Measurements from ENCODE around the gene DAW1.
"Not testable (repeated sequence)": the region's sequence is repeated elsewhere in the genome, so short reads cannot be mapped to it uniquely, and the experiment has no call there.

DAW1 gene

DNA sequence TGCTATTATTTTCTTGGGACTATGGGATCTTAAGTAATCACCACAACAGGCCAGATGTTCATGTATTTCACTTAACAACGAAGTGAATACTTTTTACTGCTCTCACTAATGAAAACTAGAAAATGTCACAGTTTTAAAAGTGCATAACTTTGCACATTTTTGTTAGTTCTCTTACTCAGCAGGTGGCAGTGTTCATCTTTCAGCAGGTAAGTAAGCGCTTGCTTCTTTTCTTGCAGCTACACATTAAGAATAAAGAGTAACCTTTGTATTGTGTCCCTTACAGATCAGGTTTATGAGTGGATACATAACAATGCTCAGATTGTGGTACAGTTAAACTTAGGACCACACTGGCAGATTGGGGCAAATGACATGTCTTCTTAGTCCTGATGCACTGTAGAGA is 61.0 kb downstream of the DAW1 start:
- H3K4me3 Mint-ChIP-seq: no peak overlapping the region
- no peaks in the 10 kb centered on the region for H3K36me3 Mint-ChIP-seq (ENCODE audit: low read depth)
- TF ChIP-seq, protein P1, sequence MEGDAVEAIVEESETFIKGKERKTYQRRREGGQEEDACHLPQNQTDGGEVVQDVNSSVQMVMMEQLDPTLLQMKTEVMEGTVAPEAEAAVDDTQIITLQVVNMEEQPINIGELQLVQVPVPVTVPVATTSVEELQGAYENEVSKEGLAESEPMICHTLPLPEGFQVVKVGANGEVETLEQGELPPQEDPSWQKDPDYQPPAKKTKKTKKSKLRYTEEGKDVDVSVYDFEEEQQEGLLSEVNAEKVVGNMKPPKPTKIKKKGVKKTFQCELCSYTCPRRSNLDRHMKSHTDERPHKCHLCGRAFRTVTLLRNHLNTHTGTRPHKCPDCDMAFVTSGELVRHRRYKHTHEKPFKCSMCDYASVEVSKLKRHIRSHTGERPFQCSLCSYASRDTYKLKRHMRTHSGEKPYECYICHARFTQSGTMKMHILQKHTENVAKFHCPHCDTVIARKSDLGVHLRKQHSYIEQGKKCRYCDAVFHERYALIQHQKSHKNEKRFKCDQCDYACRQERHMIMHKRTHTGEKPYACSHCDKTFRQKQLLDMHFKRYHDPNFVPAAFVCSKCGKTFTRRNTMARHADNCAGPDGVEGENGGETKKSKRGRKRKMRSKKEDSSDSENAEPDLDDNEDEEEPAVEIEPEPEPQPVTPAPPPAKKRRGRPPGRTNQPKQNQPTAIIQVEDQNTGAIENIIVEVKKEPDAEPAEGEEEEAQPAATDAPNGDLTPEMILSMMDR (IDR thresholded peaks at IDR 0.05; ENCODE audit: unreplicated experiment in 3 of 3): no peak
- peaks cover 5% of the 10 kb centered on the region for H3K27me3 Mint-ChIP-seq (ENCODE audit: low read depth)
- no peaks in the 10 kb centered on the region for H3K4me1 Mint-ChIP-seq
- H3K27ac Mint-ChIP-seq: no peak overlapping the region
- H3K9me3 Mint-ChIP-seq: peaks cover 7% of the 10 kb centered on the region

DNA sequence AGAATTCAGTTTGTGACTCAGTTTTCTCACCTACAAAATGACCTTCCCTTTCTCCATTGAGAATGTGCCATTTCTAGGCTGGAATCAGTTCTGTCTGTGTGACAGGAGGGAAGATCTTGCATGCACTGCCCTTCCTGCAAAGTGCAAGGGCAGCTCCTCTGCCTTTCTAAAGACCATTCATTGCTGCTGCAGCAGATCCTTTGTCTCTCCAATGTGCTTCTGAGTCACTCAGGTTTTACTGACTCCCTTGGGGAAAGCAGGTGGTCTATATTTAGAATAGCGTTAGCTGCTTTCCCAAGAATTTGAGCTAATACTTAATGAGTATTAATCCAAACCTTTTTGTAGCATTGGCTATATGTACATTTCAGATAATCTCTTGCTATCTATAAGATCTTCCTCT is 62.5 kb downstream of the DAW1 start:
- no peaks in the 10 kb centered on the region for H3K4me1 Mint-ChIP-seq

DNA sequence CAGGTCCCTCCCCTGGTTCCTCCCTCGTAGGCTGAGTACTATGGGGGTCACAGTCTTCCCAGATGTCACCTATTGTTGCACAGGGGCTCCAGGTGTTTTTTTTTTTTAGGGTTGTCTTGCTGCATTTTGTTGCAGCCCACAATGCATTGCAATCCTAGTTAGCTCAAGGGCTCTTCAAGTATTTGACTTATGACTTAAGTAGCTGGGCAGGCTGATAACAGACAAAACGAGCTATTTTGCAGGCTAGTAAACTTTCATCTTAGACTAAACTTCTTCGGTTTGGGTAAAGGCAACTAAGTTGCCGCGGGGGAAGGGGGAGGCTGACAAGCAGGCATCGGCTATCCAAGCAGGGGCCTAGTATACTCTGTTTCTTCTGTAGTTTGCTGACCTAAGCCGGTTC is 64.8 kb downstream of the DAW1 start:
- not testable (repeated sequence) for H3K36me3 Mint-ChIP-seq (ENCODE audit: low read depth); H3K9me3 Mint-ChIP-seq; H3K27ac Mint-ChIP-seq; H3K4me1 Mint-ChIP-seq; H3K27me3 Mint-ChIP-seq (ENCODE audit: low read depth); H3K4me3 Mint-ChIP-seq

More for the DNA sequence above, 62.5 kb downstream of the DAW1 start:
- H3K27ac Mint-ChIP-seq: no peak overlapping the region
- H3K4me3 Mint-ChIP-seq: no peak overlapping the region
- H3K9me3 Mint-ChIP-seq: peaks cover 2% of the 10 kb centered on the region
- TF ChIP-seq, protein P1 (IDR thresholded peaks at IDR 0.05; ENCODE audit: unreplicated experiment in 3 of 3): no peak
- no peaks in the 10 kb centered on the region for H3K36me3 Mint-ChIP-seq (ENCODE audit: low read depth)
- peaks cover 5% of the 10 kb centered on the region for H3K27me3 Mint-ChIP-seq (ENCODE audit: low read depth)

DNA sequence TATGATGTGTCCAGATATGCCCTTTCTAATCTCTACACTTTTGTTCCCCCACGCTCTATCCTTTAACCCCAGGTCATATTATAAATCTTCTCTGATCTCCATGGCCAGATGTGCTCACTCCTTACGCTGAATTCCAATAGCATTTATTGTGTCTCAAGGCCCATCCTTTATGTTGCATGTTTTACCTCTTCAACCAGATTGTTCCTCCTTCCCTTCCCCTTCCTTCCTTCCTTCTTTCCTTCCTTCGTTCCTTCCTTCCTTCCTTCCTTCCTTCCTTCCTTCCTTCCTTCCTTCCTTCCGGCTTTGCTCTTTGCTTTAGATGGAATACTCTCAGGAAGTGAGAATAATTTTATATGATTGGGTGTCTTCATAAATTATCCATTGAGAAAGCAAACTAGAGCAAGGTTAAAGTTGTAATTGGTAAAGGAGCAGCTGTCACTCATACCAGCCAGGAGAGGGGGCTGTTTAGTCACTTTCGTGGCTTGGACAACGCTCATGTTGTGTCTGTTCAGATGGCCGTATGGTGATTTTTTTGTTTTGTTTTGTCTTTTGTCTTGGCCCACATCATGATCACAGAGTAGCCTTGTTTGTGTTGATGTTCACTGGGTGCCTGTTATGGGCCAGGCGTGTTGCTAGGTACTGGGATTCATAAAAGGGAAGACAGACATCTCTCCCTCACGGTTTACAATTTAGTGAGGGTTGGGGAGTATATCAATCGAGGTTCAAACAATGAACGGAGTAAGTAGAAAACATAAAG is 68.0 kb downstream of the DAW1 start:
- Mint-ChIP-seq H3K4me3 (no peak overlapping the region), H3K27me3 (ENCODE audit: low read depth) (no peaks in the 10 kb centered on the region), H3K36me3 (ENCODE audit: low read depth) (no peaks in the 10 kb centered on the region), H3K27ac (no peak overlapping the region), H3K9me3 (no peaks in the 10 kb centered on the region), H3K4me1 (no peaks in the 10 kb centered on the region)
- TF ChIP-seq, protein P1 (IDR thresholded peaks at IDR 0.05; ENCODE audit: unreplicated experiment in 3 of 3): peak; percentile 23 to 53 (median 33)

DNA sequence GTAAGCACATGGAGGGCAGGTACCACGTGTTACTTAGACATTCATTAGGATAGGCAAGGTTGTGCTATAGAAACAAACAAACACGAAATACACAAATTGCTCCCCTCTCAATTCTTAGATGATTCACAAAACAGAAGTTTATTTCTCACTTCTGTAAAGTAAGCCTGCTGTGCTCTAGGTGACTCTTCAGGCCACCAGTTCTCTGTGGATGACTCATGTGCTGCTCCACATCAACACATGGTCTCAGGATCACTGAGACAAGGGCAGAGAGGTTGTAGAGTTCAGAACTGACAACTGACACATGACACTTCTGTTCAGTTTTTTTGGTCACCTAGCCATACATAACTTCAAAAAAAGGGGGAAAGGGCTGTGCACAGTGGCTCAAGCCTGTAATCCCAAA is 70.6 kb downstream of the DAW1 start:
- H3K4me3 Mint-ChIP-seq: no peak overlapping the region
- TF ChIP-seq, protein P1 (IDR thresholded peaks at IDR 0.05; ENCODE audit: unreplicated experiment in 3 of 3): no peak

DNA sequence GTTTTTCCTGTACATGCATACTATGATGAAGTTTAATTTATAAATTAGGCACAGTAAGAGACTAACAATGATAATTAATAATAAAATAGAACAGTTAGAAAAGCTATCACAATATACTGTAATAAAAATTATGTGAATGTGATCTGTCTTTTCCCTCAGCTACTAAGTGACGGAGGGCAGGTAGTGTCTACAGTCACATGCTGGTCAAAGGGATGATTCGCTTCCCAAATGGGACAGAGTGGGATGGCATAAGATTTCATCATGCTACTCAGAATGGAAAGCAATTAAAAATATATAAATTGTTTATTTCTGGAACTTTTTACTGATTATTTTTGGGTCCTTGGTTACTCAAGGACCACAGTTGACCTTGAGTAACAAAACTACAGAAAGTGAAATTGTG is 71.5 kb downstream of the DAW1 start:
- no peaks in the 10 kb centered on the region for H3K36me3 Mint-ChIP-seq (ENCODE audit: low read depth)
- TF ChIP-seq, protein P1 (IDR thresholded peaks at IDR 0.05; ENCODE audit: unreplicated experiment in 3 of 3): no peak
- H3K27me3 Mint-ChIP-seq (ENCODE audit: low read depth): no peaks in the 10 kb centered on the region
- H3K9me3 Mint-ChIP-seq: peaks cover 6% of the 10 kb centered on the region
- no peaks in the 10 kb centered on the region for H3K4me1 Mint-ChIP-seq
- no peak overlapping the region for H3K27ac Mint-ChIP-seq
- H3K4me3 Mint-ChIP-seq: no peak overlapping the region

More for the DNA sequence above, 70.6 kb downstream of the DAW1 start:
- Mint-ChIP-seq H3K27me3 (ENCODE audit: low read depth) (no peaks in the 10 kb centered on the region), H3K27ac (no peak overlapping the region), H3K9me3 (peaks cover 6% of the 10 kb centered on the region), H3K4me1 (no peaks in the 10 kb centered on the region), H3K36me3 (ENCODE audit: low read depth) (no peaks in the 10 kb centered on the region)
